ENCODE measurements around the gene KIF26B.
"Not testable (repeated sequence)": the region's sequence is repeated elsewhere in the genome, so short reads cannot be mapped to it uniquely, and the experiment has no call there.

Gene KIF26B

GRCh38 chr1:245290836-245291235 lies 136.1 kb downstream of the KIF26B start:
- DNase-seq: no peak

DNA sequence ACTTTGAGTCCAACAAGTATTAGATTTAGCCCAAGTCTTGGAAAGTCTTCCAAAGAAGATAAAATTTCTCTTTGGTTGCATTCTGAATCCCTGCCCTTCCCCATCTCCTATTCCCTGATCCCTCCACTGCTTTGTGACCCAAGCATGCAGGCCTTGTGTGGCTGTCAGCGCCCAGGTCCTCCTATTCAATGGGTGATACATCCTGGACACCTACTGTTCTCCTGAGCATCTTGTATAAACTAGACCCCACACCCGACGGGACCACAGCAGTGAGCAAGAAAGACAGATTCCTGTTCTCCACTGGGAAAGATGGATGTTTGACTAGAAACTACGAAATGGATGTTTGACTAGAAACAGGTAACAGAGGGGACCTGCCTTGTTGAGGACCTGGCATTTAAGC lies 136.6 kb downstream of the KIF26B start:
- no peak for DNase-seq

GRCh38 chr1:245292141-245292540 lies 137.4 kb downstream of the KIF26B start:
- no peak for DNase-seq

GRCh38 chr1:245292553-245292952 lies 137.8 kb downstream of the KIF26B start:
- DNase-seq: no peak

- no peak for DNase-seq
These were observed 139.2 kb downstream of the KIF26B start for GRCh38 chr1:245294020-245294419.

DNA sequence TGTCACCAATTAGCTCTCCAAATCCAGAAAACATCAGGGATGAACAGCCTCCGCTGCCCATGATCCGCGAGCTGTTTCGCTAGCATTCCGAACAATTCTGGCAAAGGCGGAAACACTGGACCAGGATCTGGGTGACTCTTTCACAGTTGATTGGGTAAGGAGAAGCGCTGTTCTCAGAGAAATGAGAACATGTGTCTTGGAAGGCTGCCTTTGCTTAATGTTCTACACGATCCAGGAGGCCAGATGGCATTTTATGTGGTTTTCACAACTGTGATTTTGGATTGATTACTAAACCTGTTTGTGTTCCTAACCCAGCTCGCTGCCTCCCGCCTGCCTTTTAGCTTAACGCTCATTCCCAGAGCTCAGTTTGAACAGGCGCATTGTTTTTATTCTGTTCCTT lies 144.0 kb downstream of the KIF26B start:
- no peak for DNase-seq

DNA sequence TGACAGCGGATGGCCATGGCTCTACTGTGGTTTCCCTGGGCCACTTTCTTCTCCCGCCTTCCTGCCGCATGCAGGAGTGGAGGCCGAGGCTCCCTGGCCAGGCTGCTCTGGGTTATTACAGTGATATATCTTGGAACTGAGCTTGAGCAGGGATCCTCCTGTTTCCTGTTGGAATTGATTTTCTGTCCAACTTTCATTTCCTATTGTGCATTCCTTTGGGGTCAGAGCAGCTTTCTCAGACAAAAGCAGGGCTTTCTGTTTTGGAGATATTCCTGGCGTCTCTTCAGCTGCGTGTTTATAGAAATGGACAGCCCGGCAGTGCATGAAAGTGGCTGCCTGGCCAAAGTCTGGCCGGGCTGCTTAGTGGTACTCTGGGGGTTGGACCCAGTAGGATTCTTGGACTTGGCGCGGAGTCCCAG lies 146.4 kb downstream of the KIF26B start:
- DNase-seq: no peak

- no peak for DNase-seq
These were observed 147.1 kb downstream of the KIF26B start for GRCh38 chr1:245301921-245302320.

DNA sequence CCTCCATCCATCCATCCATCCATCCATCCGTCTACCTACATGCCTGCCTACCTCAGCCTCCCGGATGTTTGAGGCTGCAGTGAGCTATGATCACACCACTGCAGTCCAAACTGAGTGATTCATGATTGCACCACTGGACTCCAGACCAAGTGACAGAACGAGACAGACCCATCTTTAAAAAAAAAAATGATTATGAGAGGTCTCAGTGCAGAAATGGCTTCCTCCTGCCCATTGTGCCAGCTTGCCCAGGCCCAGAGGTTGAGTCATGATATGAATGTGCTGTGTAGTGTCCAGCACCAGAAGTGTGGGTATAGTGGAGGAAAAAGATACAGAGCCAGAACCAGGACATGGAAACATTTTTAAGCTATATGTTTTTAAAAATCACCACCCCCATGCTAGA lies 149.9 kb downstream of the KIF26B start:
- DNase-seq: no peak

GRCh38 chr1:245306020-245306419 lies 151.2 kb downstream of the KIF26B start:
- DNase-seq: no peak

DNA sequence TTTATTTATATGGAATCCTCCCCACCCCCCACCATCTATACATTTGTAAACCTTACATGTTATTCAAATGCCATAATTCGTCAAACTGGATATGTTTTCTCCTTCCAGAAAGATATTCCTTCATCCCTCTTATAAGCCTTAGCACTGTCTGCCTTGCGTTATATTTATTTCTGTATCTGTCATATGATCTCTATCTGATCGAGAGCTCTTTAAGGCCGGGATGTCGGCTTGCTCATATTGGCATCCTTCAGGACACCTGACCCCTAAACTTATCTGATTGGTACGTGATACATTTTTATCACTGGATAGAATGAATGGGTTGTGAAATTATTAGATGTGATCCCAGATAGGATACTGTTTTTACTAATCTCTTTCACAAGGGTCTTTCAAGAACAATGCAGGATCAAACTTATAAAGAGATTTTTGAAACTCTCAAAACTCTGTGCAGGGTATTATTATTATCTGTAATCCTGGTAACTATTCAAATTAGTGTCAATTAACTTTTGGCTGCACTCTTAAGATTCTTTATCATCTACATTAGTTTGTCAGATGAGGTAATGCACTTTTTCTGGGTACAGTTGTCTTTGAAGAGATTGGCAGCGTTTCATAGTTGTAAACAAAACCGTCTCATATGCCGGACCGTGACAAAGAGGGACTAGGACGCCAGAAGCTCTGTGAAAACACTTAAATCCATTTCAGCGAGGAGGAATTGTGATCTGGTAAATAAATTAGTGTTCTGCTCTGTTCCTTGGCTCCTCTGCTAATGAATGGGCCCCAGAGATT lies 152.0 kb downstream of the KIF26B start:
- DNase-seq: peak; percentile 57

- DNase-seq: peak; percentile 69
These were observed 156.1 kb downstream of the KIF26B start for GRCh38 chr1:245310571-245311531.

DNA sequence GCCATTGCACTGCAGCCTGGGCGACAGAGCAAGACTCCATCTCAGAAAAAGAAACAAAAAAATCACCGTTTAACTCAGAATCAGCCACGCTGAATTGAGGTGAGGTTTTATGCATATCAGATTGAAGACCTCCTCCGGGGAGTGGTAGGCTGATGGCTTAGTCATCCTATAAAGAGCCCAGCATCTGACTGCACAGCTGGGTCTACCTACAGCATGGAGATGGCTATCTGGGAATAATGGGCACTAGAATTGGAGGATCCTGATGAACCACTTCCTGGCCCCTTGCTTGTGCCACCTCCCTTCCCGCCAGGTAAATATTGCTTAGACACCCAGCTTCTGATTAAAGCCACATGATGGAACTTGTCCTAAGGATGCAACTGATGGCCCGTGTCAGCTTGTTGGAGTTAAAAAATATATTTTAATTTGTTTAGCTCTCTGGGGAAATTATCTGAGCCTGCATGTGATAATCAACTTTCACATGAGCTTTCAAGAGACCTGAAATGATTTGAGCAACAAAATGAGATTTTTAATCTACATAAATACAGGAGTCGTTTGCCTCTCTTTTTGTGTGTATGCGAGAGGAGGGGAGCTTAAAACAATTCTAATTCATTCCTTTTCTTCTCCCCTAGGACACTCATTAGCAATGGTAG lies 157.2 kb downstream of the KIF26B start:
- DNase-seq: peak; percentile 2

DNA sequence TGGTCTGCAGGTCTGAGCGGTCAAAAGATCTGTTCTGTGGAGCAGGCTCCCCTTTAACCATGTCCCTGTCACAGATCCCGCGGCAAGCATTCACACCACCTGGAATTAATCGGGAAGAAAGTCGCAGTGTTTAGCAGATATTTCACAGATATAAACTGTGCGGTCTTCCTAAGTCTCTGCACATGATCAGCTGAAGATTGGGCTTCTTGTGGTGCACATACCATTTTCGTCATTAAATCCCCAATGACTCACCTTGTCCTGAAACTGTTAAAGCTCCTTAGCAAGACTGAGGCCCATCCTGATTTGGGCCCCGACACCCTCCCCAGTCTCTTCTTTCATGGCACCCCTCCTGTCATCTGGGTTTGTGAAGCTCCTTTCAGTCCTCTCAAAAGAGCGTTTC lies 158.8 kb downstream of the KIF26B start:
- no peak for DNase-seq

GRCh38 chr1:245316784-245317183 lies 162.0 kb downstream of the KIF26B start:
- DNase-seq: no peak

DNA sequence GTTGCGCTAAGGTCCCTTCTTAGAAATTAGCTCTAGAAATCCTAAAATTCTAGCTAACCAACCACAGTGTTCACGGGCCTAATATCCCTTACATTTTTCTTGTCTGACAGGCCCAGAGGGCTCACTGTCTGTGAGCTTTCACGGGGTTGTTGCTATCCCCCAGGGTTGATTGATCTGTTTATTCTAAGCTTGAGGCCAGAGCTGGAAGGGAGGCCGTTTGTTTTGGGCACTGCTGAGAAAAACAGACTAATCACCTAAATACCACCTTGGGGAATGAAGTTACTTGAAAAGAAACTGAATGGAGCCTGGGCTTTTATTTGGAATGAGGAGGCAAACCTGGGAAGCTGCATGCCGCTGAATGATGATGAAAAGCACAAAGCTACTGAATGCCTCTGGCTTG lies 162.4 kb downstream of the KIF26B start:
- no peak for DNase-seq

DNA sequence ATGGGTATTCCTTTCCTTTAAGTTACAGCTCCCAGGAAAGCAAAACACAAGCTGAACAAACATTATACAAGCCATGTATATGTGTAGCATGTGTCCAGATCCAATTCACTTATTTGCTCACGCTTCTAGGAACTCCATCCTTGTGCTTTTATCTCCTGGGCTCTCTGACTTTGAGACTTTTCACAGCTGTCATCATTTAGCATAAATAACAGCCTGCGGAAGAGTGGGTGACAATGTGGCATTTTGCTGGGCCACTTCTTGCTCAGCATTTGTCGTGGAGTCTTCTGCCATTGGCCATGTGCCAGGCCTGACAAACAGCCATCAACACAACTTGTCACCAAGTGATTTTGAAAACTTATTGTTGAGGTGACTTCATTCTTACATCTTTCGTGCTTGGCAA lies 164.3 kb downstream of the KIF26B start:
- DNase-seq: peak; percentile 46

DNA sequence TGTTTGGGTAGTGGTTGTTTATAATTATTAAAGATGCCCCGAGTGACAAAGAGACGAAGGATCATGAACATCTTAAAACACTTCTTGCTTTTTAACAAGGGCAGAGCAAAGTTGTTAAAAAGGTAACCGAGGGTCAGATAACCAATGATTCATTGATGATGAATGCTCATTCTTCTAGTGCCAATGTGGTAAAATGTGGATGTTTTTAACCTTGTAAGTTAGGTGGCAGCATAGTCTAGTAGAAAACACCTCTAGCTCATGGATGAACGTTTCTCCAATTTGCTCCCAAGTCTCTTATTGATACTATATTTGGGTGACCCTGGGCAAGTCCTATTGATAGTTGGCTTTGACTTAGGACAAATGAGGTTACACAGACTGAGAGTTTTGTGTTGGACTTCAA lies 167.9 kb downstream of the KIF26B start:
- no peak for DNase-seq

DNA sequence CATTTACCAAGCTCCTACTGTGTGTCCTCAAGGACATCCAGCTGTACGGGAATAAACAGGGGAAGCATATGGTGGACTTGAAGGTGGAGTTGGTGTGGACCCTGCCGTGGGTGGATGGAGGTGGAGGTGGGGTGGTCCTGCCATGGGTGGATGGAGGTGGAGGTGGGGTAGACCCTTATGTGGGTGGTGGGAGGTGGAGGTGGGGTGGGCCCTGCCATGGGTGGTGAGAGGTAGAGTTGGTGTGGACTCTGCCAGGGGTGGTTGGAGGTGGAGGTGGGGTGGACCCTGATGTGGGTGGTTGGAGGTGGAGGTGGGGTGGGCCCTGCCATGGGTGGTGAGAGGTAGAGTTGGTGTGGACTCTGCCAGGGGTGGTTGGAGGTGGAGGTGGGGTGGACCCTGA lies 169.0 kb downstream of the KIF26B start:
- not testable (repeated sequence) for DNase-seq

DNA sequence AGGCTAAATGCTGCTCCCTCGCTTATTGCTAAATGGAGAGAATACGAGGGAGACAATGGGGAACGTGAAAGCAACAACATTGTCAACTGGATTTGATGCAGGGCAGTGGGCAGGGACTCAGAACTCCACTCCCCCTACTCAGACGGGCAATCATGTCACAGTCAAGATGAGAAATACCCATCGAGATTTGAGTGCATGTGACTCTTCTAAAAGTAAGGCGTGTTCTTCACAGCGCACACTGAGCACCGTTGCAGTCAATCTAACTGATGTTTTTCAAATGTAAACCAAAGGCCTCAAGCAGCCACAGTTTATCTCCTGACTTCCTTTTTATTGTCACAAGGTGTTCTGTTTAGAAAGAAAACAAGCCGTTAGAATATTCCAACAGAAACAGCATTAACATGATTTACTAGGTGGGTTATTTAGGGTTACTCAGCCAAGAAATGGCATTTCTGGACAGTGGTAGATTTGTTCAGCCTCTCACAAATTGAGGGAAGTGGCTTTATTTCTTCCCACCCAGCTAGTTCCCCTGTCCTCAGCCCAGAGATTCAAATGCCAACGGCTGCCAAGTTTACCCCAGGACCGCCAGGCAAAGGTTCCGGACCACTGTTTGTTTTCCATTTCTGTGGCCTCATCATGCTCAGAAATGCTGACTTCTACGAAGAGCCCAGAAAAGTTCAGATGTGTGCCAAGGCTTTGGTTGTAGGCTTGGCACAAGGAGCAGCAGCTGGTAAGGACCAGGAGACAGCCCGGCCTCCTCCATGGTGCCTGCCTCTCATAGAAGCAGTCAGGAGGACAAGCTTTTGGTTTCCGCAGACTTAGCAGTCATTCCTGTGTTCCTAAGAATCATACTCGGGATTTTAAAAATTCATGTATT lies 171.4 kb downstream of the KIF26B start:
- DNase-seq: no peak

DNA sequence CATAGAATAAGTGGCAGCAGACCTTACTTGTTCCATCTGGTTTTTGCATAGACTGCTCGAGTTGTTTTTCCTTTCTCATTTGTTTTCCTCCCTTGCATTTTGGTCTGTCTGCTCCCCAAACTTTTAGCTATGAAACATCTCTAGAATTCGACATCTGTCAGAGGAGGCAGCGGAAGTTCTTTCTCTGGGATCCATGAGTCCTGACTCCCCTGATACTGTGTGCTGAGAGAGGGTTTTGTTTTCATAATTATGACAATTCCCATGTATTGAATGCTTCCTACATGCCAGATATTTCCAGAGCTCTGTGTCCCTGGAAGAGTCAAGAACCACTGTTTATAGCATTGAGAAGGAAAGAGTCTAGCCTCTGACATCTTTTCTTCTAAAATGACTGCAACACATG lies 172.6 kb downstream of the KIF26B start:
- no peak for DNase-seq

DNA sequence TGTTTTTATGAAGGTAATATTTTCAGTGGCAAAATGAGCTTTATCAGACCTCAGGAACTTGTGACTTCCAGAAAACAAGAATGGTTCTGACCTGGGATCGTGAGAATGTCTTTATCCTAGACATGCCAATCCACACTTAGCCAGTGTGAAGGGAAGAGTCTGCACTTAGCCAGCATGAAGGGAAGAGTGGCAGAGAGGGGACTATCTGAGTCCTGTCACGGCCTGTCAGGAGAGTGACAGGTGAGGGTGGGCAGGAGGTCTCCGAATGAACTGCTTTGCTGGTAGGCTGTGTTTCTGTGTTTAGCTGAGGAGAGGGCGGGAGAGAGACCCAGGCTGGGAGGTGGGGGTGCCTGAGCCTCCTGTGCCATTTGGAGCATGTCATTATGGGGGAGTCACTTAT lies 173.1 kb downstream of the KIF26B start:
- DNase-seq: no peak

Data from NCI-H345 (cell line).